Thymus (tissue), 11 donors: ENCODE data around the gene HAGHL. TPM values are rescaled to one million over a fixed set of nuclear protein-coding genes. Genes with fewer than 3 reads are reported as not detected.

Source experiments
- DNase-seq, 9 donors: peaks; one replicate each; pipeline ENCODE4 v3.0.0-alpha.2; 2013; ENCODE audit warnings: low spot score in 9 of 9, low read depth in 6 of 9, missing footprints in 1 of 9
- H3K27ac ChIP-seq, 2 donors: one replicate each; pipeline ENCODE4 v1.5.1; 2013; ENCODE audit warnings: control low read depth in 1 of 2, low read depth in 1 of 2, low read length in 1 of 2, mild to moderate bottlenecking in 1 of 2, moderate library complexity in 1 of 2
- H3K27me3 ChIP-seq, 2 donors: one replicate each; pipeline ENCODE4 v1.5.1; 2013; ENCODE audit warnings: low read length in 1 of 2; ENCODE audit not compliant: control insufficient read depth in 2 of 2, insufficient read depth in 1 of 2
- H3K36me3 ChIP-seq, 2 donors: one replicate each; pipeline ENCODE4 v1.5.1; 2013; ENCODE audit warnings: low read length in 1 of 2, mild to moderate bottlenecking in 1 of 2, moderate library complexity in 1 of 2; ENCODE audit not compliant: control insufficient read depth in 2 of 2, insufficient read depth in 2 of 2
- H3K4me1 ChIP-seq, 2 donors: one replicate each; pipeline ENCODE4 v1.5.1; 2013; ENCODE audit warnings: low read length in 2 of 2; ENCODE audit not compliant: control insufficient read depth in 2 of 2, insufficient read depth in 2 of 2
- H3K4me3 ChIP-seq, 2 donors: one replicate each; pipeline ENCODE4 v1.5.1; 2013; ENCODE audit warnings: low read length in 2 of 2, control low read depth in 1 of 2, mild to moderate bottlenecking in 1 of 2
- H3K9me3 ChIP-seq, 2 donors: one replicate each; pipeline ENCODE4 v1.5.1; 2013; ENCODE audit warnings: low read length in 1 of 2, mild to moderate bottlenecking in 1 of 2; ENCODE audit not compliant: control insufficient read depth in 2 of 2, insufficient read depth in 1 of 2
- WGBS: extraction: QIAGEN DNeasy Blood & Tissue Kit; methylation state at CpG from one replicate; pipeline ENCODE4 v1.1.7; 2013; 5-methylcytosine and 5-hydroxymethylcytosine counted together
- polyA plus RNA-seq: library from polyadenylated mRNA; stranded (reverse); fragments of 200-250 nt; gene quantifications from one replicate; pipeline ENCODE4 v1.2.3, GENCODE V29; 2013
- total RNA-seq: library from RNA; stranded (reverse); fragments of 120-200 nt; gene quantifications from one replicate; pipeline ENCODE4 v1.2.4, GENCODE V29; 2013
- donor health status: healthy.

HAGHL gene
- total and polyA plus RNA-seq, 2 donors, result 15.7 to 50.6 TPM

DNA sequence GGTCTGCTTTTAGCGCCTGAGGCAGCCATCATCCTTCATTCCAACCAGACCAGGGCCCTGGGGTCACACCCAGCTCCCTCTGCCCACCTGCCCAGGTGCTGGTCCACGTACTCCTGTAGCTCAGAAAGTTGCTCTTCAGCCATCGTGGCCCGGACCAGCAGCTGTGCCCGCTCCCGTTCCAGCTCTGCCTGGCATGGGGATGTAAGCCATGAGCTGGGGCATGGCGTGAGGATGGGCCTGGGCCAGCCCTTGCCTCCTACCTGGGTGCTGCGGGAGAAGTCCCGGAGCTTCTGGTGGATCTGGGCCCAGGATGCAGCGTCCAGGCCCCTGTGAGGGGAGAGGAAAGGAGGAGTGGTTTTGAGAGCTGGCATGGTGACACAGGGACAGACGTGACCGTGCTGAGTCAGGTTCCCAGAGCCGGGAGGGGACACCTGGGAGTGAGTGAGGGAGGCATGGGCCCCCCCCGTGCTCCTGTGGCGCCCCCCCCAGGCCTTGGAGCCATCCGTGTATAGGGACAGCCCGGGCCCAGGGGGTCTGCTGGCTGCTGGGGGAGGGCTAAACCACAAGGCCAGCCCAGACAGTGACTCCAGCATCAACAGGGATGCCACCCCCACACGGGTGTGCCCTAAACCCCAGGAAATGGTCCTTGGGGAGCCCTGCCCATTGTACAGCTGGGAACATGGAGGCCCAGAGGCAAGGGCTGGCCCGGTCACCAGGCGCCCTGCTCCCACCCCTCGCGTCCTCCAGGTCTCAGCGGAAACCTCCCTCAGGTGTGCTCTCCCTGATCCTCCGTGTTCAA lies 3.9 kb upstream of the HAGHL start:
- peak overlapping the region in 1 of 2 donors; percentile 71 for H3K4me3 ChIP-seq
- H3K9me3 ChIP-seq, result peaks cover 0 to 24% of the 10 kb centered on the region in 2 donors
- peaks cover 0 to 3% of the 10 kb centered on the region in 2 donors for H3K36me3 ChIP-seq
- WGBS, result 91% methylated on average over 24 of the region's 24 CpGs
- peak overlapping the region in 1 of 2 donors; percentile 17 for H3K27ac ChIP-seq
- H3K4me1 ChIP-seq, result peaks cover 69 to 89% of the 10 kb centered on the region in 2 donors
- peaks cover 0 to 31% of the 10 kb centered on the region in 2 donors for H3K27me3 ChIP-seq
- no peak for DNase-seq

DNA sequence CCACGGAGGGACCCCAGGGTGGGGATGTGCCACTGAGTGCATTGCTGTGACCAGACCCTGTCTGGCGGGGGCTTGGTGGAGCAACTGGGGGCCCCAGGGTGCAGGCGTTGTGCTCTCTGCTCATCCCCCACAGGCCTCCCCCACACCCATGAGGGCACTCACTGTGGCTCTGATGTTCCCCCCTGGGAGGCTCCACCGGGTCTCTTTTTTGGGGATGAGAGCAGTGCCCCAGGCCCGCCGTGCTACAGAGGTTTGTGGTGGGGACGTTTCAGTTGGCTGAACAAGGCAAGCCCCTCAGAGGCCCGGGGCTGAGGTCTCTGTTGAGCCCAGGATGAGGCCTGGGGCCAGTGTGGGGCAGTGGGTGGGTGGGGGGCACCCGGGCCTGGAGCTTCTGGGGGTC lies 3.2 kb upstream of the HAGHL start:
- Histone ChIP-seq H3K27ac (peak overlapping the region in 1 of 2 donors; percentile 76), H3K36me3 (peaks cover 0 to 3% of the 10 kb centered on the region in 2 donors), H3K9me3 (peaks cover 0 to 24% of the 10 kb centered on the region in 2 donors), H3K4me3 (no peak overlapping the region), H3K4me1 (peaks cover 62 to 86% of the 10 kb centered on the region in 2 donors), H3K27me3 (peaks cover 4 to 36% of the 10 kb centered on the region in 2 donors)
- DNase-seq, result no peak
- WGBS, result 95% methylated on average over 9 of the region's 9 CpGs

DNA sequence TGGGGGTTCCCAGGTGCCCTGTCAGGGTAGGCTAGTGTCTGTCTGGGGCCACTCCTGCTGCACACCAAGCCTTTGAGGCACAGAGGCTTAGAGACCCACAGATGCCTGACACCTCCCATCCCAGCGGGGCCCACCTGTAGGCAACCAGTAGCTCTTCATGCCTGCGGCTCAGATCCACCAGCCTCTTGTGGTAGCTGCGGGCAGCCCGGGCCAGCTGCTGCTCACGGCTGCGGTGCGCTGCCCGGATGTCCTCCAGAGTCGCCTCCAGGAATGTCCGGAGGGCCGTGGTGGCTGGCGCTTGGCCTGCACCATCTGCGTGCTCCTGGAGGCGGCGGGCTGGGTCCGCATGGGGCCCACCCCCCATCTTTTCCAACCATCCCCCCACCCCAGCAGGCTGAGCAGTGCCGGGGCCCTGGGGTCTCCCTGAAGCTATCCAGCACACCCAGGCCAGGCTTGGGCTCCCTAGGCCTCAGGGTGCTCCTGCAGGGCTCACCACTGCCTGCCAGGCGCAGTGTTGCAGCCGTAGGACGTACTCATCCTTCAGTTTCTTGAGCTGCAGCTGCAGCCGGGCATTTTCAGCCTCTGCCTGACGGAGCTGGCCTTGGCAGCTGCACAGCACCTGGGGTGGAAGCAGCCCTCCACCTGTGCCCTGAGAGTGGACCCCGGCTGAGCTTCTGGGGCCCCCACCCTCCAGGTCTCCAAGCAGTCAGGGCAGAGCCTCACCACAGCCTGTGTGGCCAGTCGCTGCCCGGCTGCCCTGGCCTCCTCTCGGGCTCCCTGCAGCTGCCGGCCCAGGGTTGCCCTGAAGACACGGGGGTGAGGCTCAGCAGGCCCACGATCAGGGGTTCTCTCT lies 2.5 kb upstream of the HAGHL start:
- H3K36me3 ChIP-seq, result peaks cover 0 to 9% of the 10 kb centered on the region in 2 donors
- peak in 2 of 9 donors; percentile 51 to 75 for DNase-seq
- peak overlapping the region in 1 of 2 donors; percentile 76 for H3K27ac ChIP-seq
- peaks cover 55 to 79% of the 10 kb centered on the region in 2 donors for H3K4me1 ChIP-seq
- peaks cover 0 to 24% of the 10 kb centered on the region in 2 donors for H3K9me3 ChIP-seq
- WGBS, result 63% methylated on average over 29 of the region's 29 CpGs
- H3K4me3 ChIP-seq, result no peak overlapping the region
- H3K27me3 ChIP-seq, result peaks cover 4 to 44% of the 10 kb centered on the region in 2 donors

DNA sequence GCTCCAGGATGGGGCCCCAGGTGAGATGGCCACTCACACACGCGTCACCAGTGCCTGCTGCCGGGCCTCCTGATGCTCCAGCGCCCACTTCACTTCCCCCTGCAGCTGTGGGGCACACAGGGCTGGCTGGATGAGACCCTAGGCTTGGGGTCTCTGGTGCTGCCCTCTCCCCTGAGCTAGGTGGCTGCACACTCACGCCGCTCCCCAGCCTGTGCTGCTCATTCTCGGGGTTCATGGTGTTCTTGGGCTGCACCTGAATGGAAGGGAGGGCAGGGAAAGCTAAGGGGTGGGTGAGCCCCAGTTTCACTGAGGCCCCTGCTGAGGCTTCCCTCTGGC lies 1.9 kb upstream of the HAGHL start:
- peaks cover under 1 to 15% of the 10 kb centered on the region in 2 donors for H3K36me3 ChIP-seq
- WGBS, result 94% methylated on average over 7 of the region's 7 CpGs
- H3K27ac ChIP-seq, result peak overlapping the region in 1 of 2 donors; percentile 76
- no peak for DNase-seq
- no peak overlapping the region for H3K4me3 ChIP-seq
- H3K9me3 ChIP-seq, result peaks cover 0 to 28% of the 10 kb centered on the region in 2 donors
- peaks cover 4 to 47% of the 10 kb centered on the region in 2 donors for H3K27me3 ChIP-seq
- H3K4me1 ChIP-seq, result peaks cover 50 to 73% of the 10 kb centered on the region in 2 donors

DNA sequence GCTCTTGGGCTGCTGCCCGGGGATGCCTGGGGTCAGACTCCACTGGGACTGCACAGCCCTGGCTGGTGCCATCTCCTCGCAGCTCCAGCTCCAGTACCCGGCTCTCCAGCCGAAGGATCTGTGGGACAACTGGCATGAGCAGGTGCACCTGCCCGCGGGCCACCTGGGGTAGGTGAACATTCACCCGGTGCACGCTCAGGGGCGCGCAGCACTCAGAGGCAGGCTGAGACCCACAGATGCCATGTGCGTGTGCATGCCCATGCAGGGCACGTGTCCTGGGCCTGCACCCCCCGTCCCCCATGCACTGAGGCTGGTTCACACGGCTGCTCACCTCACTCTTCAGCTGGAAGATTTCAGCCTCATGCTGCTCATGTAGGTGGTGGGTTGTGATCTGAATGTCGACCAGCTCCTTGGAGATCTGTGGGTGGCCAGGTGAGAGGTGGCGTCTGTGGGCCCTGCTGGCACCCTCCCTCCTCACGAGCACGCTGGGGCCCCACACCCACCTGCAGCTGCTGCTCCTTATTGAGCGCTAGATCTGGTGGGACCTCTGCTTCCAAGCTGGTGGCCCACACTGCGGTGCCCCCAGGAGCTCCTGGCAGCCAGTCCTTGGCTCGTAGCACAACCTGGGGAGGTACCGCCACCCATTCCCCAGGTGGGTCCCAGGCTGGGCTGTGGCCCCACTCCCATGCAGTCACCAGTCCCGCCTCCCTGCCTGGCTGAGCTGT lies 1.3 kb upstream of the HAGHL start:
- 69% methylated on average over 23 of the region's 23 CpGs for WGBS
- Histone ChIP-seq H3K9me3 (peaks cover 0 to 30% of the 10 kb centered on the region in 2 donors), H3K27me3 (peaks cover 4 to 47% of the 10 kb centered on the region in 2 donors), H3K4me1 (peaks cover 49 to 67% of the 10 kb centered on the region in 2 donors), H3K27ac (peak overlapping the region; percentile 4 to 14), H3K36me3 (peaks cover 5 to 21% of the 10 kb centered on the region in 2 donors), H3K4me3 (no peak overlapping the region)
- DNase-seq, result peak in 1 of 9 donors; percentile 59

DNA sequence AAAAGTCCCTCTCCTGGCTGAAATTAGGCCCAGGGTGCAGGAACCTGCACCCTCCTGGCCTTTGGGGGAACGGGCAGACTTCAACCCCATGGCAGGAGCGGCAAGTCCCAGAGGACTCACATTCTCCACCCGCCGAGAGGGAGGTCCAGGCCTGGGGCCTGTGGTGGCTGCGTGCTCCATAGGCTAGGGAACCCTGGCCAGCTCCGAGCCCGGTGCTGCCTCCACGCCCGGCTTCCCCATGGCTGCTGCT lies 793 bp upstream of the HAGHL start:
- 62% methylated on average over 9 of the region's 9 CpGs for WGBS
- DNase-seq, result no peak
- peak overlapping the region in 1 of 2 donors; percentile 14 for H3K27ac ChIP-seq
- peaks cover 5 to 26% of the 10 kb centered on the region in 2 donors for H3K36me3 ChIP-seq
- H3K9me3 ChIP-seq, result peaks cover 0 to 28% of the 10 kb centered on the region in 2 donors
- peaks cover 49 to 68% of the 10 kb centered on the region in 2 donors for H3K4me1 ChIP-seq
- peaks cover 4 to 47% of the 10 kb centered on the region in 2 donors for H3K27me3 ChIP-seq
- H3K4me3 ChIP-seq, result no peak overlapping the region

DNA sequence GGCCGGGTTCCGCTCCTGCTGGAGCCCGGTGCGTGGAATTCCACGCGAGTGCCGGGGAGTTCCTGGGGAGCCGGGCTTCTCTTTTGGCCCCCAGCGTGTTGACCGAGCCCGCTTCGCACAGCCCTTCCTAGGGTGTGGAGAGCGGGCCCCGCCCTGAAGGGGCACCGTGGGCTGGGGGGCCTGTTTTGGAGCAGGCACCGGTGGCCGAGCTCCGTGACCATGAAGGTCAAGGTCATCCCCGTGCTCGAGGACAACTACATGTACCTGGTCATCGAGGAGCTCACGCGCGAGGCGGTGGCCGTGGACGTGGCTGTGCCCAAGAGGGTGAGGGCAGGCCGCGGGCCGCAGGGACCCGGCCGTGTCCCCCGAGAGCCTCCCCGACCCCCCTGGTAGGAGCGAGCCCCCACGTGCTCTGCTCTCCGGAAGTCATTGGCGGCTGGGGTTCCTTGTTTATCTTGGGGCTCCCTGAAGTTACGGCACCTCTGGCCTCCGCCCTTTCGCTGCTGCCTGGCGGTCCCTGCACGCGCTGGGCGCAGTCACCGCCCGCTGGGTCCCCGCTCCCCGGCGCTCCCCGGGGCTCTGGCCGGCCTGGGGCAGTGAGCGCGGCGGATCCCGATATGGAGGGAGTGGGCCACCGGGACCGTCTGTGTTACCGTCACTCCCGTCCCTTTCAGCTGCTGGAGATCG lies 528 bp downstream of the HAGHL start:
- H3K36me3 ChIP-seq, result peaks cover 10 to 38% of the 10 kb centered on the region in 2 donors
- H3K27ac ChIP-seq, result peak overlapping the region in 1 of 2 donors; percentile 36
- H3K4me3 ChIP-seq, result peak overlapping the region; percentile 49 to 67
- DNase-seq, result peak in 1 of 9 donors; percentile 46
- under 1% methylated on average over 61 of the region's 61 CpGs for WGBS
- H3K4me1 ChIP-seq, result peaks cover 40 to 70% of the 10 kb centered on the region in 2 donors
- peaks cover 4 to 44% of the 10 kb centered on the region in 2 donors for H3K27me3 ChIP-seq
- H3K9me3 ChIP-seq, result peaks cover 0 to 19% of the 10 kb centered on the region in 2 donors

DNA sequence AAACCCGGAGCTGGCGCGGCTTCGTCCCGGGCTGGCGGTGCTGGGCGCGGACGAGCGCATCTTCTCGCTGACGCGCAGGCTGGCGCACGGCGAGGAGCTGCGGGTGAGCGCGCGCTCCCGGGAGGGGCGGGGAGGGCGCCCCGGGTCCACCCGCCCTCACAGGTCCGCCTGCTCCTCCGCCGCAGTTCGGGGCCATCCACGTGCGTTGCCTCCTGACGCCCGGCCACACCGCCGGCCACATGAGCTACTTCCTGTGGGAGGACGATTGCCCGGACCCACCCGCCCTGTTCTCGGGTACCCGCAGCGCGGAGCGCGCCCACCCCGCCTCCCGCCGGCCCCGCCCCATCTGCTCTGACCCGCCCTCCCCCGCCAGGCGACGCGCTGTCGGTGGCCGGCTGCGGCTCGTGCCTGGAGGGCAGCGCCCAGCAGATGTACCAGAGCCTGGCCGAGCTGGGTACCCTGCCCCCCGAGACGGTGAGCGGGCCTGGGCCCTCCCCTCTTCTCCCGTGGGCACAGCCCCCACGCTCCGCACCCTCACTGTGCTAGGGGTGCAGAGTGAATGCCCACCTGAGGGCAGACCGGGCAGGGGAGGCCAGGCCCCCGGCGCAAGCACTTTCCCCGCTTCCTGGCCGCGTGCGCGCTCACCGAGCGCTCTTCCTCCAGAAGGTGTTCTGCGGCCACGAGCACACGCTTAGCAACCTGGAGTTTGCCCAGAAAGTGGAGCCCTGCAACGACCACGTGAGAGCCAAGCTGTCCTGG lies 1.4 kb downstream of the HAGHL start:
- Histone ChIP-seq H3K4me1 (peaks cover 32 to 64% of the 10 kb centered on the region in 2 donors), H3K4me3 (peak overlapping the region in 1 of 2 donors; percentile 67), H3K36me3 (peaks cover 19 to 47% of the 10 kb centered on the region in 2 donors), H3K27ac (no peak overlapping the region), H3K27me3 (peaks cover 4 to 44% of the 10 kb centered on the region in 2 donors), H3K9me3 (peaks cover 0 to 19% of the 10 kb centered on the region in 2 donors)
- 2% methylated on average over 80 of the region's 80 CpGs for WGBS
- DNase-seq, result peak in 1 of 9 donors; percentile 60
